ENCODE data around the gene MCU.

Gene MCU

GRCh38 chr10:72802763-72803505, 111.0 kb downstream of the MCU start:
- no peak for DNase-seq (ENCODE audit: low read depth)

DNA sequence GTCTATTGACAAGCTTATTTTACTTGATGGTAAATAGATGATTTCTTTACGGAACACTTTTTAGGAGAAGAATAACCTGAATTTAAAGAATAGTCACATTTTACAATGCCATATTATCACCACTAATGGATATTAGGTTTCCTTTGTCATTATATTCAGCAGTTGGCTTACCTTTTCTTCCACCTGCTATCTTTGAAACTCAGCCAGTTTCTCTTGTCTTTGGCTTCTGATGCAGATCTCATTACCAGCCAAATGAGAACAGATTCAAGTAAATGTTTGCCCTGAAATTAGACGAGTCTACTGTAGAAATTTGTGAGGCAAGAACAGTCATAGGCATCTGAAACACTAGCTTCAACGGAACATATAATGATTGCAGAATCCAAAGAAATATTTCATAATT, 116.1 kb downstream of the MCU start:
- no peak for DNase-seq (ENCODE audit: low read depth)

DNA sequence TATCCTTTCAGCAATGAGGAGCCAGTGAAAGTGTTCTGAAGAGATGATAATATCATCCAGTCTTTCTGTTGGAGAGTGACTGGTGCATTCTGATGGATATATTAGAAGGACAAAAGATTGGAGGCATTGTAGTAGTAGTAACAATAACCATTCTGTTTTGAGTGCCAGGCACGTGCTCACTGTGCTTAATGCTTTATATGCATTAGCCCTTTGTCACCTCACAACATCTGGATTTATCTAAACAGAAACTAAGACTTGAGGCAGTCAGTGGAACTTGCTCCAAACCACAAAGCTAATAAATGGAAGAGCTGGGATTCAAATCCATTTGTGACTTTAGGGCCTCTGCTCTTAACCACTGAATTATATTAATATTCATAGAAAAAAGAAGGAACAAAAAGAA, 117.1 kb downstream of the MCU start:
- DNase-seq (ENCODE audit: low read depth) = no peak

DNA sequence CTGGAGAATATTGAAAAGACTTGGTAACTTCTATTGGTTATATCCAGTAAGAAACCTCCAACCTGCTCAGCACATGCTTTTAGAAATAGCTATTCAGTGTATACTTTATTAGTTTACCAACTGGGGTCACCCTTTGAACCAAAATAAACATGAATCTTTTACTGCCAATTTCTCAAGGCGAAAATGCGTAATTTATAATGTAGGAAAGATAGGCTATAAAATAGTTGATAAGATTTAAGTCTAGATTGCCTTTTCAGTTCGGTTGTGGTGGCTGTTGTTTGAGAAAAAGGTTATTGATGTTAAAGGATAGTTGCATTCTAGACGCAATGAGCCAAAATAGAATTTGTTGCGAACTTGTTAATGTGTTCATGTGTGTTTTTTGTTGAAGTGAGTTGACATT, 119.0 kb downstream of the MCU start:
- no peak for DNase-seq (ENCODE audit: low read depth)

GRCh38 chr10:72812415-72812752, 120.4 kb downstream of the MCU start:
- DNase-seq (ENCODE audit: low read depth) = no peak

DNA sequence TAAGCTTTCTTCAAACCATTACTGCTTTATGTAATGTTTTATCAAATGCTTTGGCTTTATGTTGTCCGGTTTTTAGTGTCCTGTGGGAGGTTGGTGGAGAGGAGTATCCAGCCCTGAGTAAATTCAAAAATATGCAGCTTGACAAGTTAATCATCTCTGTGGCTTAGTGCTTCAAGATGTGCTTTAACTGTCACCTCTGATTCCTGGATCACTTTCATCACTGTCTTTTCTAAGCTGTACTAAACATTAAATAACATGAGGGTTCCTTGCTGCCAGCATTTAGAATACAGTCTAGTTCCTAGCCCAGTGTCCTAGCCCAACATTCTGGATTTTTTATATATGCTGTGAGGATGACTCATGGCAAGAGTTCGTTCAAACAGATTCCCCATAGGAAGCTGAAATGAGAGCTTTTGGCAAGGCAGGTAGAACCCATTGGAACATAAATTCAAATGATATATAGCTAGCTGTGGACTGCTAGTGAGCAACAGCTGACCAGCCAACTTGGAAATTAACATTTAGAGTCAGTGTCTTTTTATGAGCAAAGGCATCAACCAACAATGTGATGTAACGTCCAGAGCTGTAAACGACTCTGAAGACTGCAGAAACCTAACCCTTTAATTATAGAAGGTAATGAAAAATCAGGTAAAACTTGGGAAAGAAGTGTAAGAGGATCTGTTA, 120.9 kb downstream of the MCU start:
- peak; percentile 71 for DNase-seq (ENCODE audit: low read depth)

- no peak for DNase-seq (ENCODE audit: low read depth)
Measured at GRCh38 chr10:72814099-72814790, 122.3 kb downstream of the MCU start.

- DNase-seq (ENCODE audit: low read depth) = no peak
Measured at GRCh38 chr10:72816565-72816964, 124.6 kb downstream of the MCU start.

- DNase-seq (ENCODE audit: low read depth) = no peak
Measured at GRCh38 chr10:72818076-72818475, 126.1 kb downstream of the MCU start.

DNA sequence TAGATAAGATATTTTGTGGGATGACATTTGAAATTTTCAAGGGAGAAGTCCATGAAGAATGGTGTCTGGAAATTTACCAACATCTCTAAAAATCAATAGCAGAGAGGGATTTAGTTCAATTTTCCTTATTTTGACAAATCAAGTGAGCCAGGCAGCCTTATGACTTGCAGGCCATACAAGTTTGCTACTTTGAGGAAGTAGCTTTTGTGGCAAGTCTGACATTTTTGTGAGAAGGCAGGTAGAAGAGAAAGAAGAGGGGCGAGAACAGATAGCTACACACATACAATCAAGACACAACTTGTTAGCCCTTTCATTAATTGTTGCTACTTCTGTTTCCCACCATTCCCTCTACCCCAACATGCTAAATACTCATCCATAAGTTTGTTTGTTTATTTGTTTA, 127.1 kb downstream of the MCU start:
- DNase-seq (ENCODE audit: low read depth) = no peak

GRCh38 chr10:72821606-72822005, 129.7 kb downstream of the MCU start:
- no peak for DNase-seq (ENCODE audit: low read depth)

GRCh38 chr10:72822342-72822986, 130.5 kb downstream of the MCU start:
- DNase-seq (ENCODE audit: low read depth) = no peak

DNA sequence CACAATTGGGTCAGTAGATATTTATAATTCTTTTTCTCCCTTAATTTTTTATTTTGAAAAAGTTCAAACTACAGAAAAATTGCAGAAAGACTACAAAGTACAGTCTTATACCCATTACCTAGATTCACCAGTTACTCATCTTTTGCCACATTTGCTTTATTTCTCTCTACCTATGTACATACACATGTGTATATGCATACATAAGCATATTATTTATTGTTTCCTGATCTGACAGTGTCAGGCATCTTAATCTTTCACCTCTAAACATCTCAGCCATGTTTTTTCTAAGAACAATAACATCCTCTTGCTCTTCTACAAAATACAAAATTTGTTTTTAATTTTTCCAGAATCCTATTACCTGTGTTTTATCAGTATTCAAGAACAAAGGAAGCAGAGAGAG, 133.2 kb downstream of the MCU start:
- no peak for DNase-seq (ENCODE audit: low read depth)

DNA sequence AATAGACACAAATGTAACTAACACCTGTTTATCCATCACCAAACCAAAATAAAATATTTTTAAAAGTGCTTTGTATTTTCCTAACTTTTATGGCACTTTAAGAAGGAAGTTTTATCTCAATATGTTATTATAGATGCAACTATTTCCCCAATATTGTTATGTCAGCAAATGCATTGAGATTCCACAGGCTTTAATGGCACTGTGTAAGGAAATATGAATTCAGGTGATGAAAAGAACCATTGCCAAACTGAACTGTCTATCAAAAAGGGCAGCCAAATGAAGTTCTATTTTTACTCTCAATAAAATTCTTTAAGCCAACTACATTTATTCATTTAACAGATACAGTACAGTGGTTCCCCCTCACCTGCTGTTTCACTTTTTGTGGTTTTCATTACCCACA, 134.4 kb downstream of the MCU start:
- no peak for DNase-seq (ENCODE audit: low read depth)

DNA sequence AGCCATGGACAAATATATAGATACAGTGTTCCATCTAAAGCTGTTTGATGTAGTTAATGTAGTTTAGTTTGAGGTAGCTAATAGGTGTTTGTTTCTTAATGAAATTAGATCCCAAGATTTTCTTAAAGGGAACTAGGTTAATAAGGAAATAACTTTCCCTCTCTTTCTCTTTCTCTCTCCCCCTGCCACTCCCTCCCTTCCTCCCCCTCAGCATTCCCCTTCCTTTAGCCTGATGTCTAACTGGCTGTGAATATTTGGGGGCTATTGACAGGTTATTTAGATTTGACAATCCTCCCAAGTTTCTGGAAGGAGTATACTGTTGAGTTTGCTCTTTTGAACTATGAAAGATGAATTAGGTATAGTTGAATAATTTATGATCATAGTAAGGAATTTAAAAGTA, 136.4 kb downstream of the MCU start:
- DNase-seq (ENCODE audit: low read depth) = no peak

- no peak for DNase-seq (ENCODE audit: low read depth)
Measured at GRCh38 chr10:72830625-72831024, 138.7 kb downstream of the MCU start.

DNA sequence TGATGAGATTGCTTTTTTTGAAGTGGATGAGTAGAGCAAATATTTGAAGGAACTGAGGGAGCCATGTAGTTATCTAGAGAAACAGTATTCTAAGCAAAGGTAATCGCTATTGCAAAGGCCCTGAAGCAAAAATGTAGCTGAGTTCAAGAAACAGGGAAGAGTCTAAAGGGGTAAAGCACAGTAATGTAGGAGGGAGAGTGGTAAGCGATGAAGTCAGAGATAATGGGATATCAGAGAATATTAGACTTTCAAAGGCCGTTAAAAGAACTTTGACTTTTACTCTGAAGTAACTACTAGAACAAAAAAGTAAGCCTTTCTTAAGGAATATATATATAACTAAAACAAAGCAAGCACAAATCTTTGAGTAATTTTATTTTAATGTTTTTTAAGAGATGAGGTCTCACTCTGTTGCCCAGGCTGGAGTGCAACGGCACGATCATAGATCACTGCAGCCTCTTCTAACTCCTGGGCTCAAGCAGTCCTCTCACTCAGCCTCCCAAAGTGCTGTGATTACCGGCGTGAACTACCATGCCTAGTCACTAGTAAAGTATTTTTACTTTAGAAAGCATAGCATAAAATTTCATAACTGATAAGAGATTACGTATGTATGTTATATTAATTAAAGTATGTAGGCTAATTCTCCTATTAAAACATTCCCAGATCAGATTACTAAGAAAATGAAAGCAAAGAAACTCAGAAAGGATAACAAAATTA, 139.9 kb downstream of the MCU start:
- no peak for DNase-seq (ENCODE audit: low read depth)

DNA sequence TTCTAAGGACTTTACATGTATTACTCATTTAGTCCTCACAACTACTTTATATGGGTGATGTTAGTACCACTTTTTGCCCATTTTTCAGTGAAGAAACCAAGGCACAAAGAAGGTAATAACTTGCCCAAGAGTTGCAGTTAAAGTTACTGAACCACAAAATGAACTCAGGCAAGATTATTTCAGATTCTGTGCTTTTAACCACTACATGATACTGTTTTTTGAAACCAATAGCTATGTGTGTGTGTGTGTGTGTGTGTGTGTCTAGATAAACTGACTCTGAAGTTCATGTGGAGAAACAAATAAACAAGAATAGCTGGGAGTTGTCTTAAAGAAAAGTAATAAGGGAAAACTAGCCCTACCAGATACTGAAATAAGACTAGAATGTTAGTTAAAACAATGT, 140.8 kb downstream of the MCU start:
- no peak for DNase-seq (ENCODE audit: low read depth)

GRCh38 chr10:72834183-72834825, 142.4 kb downstream of the MCU start:
- no peak for DNase-seq (ENCODE audit: low read depth)

DNA sequence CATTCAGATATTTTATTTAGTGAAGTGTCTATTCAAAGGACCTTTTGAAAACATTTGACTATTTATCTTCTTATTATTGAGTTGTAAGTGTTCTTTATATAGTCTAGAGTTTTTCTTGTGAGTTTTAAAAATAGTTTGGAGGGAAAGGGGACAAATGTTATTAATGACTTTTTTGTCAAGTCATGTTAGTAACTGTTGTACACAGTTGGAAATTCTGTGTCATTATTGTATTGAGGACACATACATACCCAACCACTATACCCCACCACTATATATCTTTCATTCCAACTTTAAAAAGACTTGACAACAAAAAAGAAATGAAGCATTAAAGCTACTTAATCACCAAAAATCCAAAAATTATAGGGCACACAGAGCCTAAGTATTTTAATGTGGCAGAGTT, 148.4 kb downstream of the MCU start:
- DNase-seq (ENCODE audit: low read depth) = no peak

DNA sequence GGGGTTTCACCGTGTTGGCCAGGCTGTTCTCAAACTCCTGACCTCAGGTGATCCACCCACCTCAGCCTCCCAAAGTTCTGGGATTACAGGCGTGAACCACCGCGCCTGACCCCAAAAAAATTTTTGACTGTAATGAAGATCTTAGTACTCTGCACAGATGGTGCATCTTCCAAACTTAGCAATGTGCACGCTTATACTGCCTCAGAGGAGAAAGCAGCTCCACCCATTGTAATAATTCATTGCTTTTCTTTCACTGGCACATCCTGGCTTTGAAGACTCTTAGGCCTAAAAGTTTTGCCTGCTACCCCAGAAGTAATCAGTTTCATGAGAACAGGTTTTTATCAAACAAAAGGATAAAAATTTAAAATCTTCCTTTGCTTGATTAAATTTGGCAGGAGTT, 149.5 kb downstream of the MCU start:
- no peak for DNase-seq (ENCODE audit: low read depth)

DNA sequence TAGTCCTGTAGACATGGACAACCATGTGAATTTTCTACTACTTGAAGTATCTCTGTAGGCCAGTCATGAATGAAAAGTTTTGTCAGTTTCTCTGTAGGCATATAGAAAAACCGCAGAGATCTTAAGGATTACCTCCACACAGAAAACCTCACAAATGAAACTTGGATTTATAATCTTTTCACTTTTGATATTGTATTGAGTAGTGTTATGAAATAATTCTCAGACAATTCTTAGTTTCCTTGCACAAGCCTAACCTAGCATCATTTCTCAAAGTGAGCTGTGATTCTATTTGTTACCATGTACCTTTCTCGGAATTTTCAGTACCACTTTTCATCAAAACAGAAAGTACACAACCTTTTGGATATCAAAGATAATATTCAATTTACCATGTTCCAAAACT, 150.2 kb downstream of the MCU start:
- no peak for DNase-seq (ENCODE audit: low read depth)
